Uterus (tissue), 2 donors: ENCODE measurements around the gene SMIM10L2A.

Experiments
- CTCF ChIP-seq, 4 experiments: fragments of 200-600 bp in 2 of 4; fragments of 450-650 bp in 2 of 4; sonication (generic) in 2 of 4; IDR thresholded peaks; one replicate each; pipeline ENCODE4 v1.5.1; 2016 to 2019; ENCODE audit warnings: antibody characterized with exemption in 4 of 4, mild to moderate bottlenecking in 2 of 4, moderate library complexity in 1 of 4
- POLR2A ChIP-seq, 2 donors: fragments of 450-650 bp; IDR thresholded peaks; one replicate each; pipeline ENCODE4 v1.6.1; 2016; ENCODE audit warnings: antibody characterized with exemption in 2 of 2, mild to moderate bottlenecking in 1 of 2, moderate library complexity in 1 of 2

GRCh38 chrX:135454816-135455215, 33.1 kb downstream of the SMIM10L2A start:
- TF ChIP-seq CTCF (IDR thresholded peaks at IDR 0.05) (no peak), POLR2A (IDR thresholded peaks at IDR 0.05) (no peak)
